ENCODE results near the gene P2RY8.

The P2RY8 gene

DNA sequence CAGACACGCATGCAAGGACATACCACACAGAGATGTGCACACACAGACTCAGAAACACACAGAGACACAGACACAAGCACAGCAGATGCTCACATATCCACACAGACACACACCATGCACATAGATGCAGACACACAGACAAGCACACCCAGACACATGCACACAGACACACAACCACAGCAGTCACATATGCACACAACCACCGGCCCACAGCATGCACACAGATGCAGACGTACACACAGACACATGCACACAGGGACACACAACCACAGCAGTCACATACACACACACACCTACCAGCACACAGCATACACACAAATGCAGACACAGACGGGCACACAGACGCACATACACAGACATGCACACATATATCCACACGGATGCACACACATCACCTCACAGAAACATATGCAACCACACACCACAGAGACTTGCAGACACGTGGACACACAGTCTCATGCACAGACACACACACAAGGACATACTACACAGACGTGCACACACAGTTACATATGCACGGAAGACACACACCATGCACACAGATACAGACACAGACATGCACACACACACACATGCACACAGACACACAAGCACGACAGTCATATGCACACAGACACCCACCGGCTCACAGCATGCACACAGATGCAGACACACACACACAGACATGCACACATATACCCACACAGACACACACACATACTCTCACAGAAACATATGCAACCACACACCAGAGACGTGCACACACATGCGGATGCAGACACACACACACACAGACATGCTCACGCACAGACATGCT, 119.8 kb downstream of the P2RY8 start:
- TF ChIP-seq, protein P1, sequence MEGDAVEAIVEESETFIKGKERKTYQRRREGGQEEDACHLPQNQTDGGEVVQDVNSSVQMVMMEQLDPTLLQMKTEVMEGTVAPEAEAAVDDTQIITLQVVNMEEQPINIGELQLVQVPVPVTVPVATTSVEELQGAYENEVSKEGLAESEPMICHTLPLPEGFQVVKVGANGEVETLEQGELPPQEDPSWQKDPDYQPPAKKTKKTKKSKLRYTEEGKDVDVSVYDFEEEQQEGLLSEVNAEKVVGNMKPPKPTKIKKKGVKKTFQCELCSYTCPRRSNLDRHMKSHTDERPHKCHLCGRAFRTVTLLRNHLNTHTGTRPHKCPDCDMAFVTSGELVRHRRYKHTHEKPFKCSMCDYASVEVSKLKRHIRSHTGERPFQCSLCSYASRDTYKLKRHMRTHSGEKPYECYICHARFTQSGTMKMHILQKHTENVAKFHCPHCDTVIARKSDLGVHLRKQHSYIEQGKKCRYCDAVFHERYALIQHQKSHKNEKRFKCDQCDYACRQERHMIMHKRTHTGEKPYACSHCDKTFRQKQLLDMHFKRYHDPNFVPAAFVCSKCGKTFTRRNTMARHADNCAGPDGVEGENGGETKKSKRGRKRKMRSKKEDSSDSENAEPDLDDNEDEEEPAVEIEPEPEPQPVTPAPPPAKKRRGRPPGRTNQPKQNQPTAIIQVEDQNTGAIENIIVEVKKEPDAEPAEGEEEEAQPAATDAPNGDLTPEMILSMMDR (IDR thresholded peaks at IDR 0.05; ENCODE audit: low read depth, low read length), result no peak
- no peak overlapping the region for H3K4me3 ChIP-seq (ENCODE audit: low read depth, low read length)

DNA sequence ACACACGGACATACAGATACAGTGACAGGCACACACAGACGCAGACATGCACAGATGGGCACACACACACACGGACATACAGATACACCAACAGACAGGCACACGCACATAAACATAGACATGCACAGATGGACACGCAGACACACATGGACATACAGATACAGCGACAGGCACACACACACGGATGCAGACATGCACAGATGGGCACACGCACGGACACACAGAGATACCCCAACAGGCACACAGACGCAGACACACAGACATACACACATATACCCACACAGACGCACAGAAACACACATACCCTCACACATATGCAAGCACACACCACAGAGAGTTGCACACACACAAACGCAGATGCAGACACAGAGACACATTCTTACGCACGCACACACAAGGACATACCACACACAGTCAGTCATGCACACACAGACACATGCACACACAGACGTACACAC, 120.6 kb downstream of the P2RY8 start:
- TF ChIP-seq, protein P1 (IDR thresholded peaks at IDR 0.05; ENCODE audit: low read depth, low read length), result no peak
- H3K4me3 ChIP-seq (ENCODE audit: low read depth, low read length), result no peak overlapping the region
